Stimulated activated CD4-positive, alpha-beta T cell treated with anti-CD3 and anti-CD28 coated beads, Interleukin-1b, Interleukin-23, amount 100 ng/mL, for 4 hours (primary cell): Measurements from ENCODE around the gene RALGPS2.

Experiments
- DNase-seq, 2 donors: peaks; one replicate each; pipeline ENCODE4 v3.0.0-alpha.2; 2020; ENCODE audit warnings: low read depth in 2 of 2

RALGPS2 gene

DNA sequence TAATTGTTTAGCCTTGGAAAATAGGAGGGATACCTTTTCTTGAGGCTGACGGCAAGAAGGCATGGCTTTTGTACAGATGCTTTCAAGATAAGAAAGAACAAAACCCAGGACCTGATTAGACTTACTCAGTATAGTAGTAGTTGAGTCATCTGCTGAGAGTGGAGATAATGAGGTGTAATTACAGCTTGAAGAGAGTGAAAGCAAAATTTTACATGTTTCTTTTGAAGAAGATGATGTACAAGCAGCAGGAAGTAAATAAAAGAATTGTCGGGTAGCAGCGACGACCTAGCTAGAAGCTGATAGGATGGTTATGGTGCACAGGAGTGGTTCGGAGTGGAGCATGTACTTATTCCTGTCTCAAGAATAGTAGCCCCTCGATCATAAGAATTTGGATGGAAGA, 139.3 kb downstream of the RALGPS2 start:
- no peak for DNase-seq

- DNase-seq = no peak
These were observed 142.6 kb downstream of the RALGPS2 start for GRCh38 chr1:178867670-178868069.

- DNase-seq = no peak
These were observed 143.7 kb downstream of the RALGPS2 start for GRCh38 chr1:178868706-178869105.

DNA sequence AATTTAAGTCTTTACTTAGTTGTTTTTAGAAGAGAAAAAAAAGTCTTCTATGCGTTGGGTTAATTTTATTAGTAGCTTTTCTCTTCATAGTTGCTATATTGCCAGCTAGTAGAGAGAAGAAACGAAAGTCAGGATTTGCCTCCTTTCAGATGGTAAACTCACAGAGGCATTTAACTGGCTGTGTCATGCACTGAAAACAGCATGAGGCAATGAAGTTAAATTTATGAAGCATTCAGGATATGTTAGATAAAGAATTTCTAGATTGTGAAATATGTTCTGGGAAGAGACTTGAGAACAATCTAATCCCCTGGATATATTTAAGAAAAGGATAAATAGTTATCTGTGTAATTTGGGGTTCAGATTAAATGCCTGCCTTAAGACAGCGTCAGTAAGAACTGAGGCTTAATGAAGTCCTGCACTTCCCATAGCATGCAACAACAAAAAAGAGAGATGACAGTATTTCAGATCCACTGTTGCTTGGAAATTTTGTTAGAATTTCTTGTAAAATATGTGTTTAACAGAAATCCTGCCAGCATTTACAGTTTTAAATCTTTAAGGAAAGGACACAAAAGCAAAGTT, 144.2 kb downstream of the RALGPS2 start:
- no peak for DNase-seq

GRCh38 chr1:178870221-178870620, 145.2 kb downstream of the RALGPS2 start:
- no peak for DNase-seq

- DNase-seq = no peak
These were observed 145.9 kb downstream of the RALGPS2 start, which contains the start of gene ANGPTL1 for GRCh38 chr1:178870944-178871343. TSS of gene ANGPTL1 (minus strand) at chr1:178871077. CDS start at chr1:178865776, 5,301 bp downstream.

DNA sequence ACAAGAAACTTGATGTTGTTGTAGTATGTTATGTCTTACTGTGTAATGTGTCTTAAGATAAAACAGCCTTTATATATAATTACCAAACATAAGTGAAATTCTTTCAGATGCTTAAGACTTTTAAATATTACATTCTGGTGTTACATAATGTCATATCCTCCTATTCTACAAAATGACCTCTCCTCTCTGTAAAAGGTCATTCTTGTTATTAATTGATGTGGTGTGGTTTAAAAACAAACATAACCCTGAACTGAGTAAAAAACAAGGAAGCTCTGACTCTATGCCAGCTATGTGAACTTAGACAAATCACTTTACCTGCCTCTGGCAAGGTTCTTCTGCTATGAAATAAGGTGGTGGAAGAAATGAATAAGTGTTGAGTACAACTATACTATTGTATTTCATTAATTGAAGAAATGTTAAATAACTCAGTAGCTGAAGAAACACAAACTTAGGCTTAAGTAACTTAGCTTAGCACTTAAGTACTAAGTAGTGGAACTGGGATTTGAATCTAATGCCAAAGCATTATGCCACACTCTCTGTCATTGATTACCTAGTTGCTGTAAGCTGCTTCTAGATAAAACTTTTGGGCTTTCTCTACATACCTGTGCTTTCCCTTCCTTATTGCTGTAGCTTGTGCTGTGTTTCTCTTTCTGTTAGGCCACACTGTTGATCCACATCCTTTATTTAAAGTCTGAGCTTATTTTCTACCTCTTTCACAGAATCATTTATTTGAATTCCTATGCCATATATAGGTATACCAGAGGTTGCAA, 146.7 kb downstream of the RALGPS2 start:
- no peak for DNase-seq

DNA sequence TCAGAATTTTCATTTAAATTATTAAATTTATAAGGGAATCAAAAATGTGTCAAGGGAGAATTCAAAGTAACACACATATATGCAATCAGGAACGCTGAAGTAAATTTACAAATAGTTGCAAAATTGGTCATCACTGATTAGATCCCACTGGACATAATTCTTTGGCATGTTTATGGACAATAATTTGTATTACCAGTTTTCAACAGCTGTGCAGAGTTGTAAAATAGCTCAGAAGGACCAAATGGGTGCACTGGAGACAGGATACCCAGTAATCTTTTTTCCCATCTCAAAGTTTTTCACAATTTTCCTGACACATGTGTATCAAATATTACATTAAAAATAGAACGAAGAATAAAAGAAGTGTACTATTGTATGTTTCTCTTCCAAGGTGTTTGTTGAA, 149.9 kb downstream of the RALGPS2 start:
- DNase-seq = no peak

- no peak for DNase-seq
These were observed 150.9 kb downstream of the RALGPS2 start for GRCh38 chr1:178875936-178876335.

- DNase-seq = no peak
These were observed 152.9 kb downstream of the RALGPS2 start for GRCh38 chr1:178877896-178878295.

DNA sequence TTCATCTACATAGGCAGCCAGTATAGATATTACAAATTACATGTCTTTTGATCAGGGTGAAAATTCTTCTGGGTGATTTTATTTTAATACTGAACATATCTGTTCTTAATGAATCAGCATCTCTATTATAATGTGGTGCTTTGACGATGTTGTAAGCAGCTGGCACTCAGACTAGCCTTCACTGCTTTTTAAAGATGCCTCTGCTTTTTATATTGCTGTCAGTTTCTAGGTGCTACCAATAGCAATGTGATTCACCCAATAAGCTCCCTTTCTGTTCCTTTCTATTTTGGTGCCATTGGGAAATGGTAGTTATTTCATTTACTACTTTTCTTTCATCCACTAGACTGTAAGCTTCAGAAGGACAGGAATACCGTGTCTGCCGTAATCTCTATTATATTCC, 156.9 kb downstream of the RALGPS2 start:
- DNase-seq = no peak

DNA sequence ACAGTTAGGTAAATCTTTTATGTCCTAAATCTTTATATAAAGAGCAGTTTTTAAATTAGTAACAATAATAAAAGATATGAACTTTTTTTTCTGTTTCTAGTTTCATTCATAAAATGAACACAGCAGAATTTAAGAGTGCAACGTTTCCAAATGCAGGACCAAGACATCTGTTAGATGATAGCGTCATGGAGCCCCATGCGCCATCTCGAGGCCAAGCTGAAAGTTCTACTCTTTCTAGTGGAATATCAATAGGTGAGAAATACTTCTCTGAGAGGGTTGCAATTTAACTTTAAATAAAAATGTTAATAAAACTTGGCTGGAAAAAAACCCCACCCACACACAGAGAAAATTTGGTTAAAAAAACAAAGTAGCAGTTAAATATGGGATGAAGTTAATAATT, 160.8 kb downstream of the RALGPS2 start:
- no peak for DNase-seq

DNA sequence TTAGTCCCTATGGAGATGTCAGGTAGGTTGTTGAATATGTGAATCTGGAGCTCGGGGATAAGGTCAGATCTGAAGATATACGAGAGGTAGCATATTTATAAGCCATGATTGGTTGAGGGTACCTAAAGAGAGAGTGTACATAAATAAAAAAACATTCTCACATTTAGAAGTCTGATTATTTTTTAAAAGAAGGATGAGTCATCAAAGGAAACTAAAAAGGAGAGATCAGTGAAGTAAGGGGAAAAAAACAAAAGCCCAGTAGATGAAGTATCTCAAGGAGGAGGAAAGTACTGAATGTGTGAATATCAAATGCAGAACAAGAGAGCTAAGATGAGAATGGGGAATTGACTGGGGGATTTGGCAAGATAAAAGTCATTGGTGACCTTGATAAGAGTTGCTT, 161.5 kb downstream of the RALGPS2 start:
- DNase-seq = no peak

DNA sequence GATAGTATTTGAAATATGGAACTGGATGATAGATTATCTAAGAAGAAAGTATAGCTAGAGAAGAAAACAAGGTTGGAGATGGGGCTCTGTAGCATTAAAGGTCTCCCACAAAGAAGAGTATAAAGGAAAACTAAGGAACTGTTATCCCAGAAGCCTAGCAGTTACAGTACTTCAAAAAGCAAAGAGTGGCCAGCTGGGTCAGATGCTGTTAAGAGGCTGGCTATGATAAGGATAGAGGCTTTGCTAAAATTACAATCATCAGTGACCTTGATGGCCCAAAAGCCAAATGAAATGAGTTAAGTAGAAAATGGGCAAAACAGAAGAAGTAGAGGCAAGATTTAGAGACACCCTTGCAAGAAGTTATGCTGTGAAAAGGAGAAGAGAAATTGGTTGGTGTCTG, 170.9 kb downstream of the RALGPS2 start:
- no peak for DNase-seq

DNA sequence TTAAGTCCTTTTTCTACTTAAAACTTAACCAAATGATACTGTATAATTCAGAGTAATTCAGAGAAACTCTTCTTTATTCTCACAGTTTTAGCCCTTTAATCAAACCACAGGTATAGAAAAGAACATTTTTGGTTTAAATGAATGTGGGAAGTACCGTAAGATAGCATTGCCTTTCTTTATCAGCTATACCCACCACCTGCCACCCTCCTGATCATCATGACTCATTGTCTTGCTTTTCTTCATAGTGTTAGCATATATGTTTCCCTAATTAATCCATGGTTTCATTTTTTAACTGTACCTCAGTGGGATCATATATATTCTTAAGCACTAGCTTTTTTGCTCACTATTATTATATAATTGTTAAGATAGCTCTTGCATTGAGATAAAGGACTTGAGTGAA, 173.4 kb downstream of the RALGPS2 start:
- DNase-seq = no peak

DNA sequence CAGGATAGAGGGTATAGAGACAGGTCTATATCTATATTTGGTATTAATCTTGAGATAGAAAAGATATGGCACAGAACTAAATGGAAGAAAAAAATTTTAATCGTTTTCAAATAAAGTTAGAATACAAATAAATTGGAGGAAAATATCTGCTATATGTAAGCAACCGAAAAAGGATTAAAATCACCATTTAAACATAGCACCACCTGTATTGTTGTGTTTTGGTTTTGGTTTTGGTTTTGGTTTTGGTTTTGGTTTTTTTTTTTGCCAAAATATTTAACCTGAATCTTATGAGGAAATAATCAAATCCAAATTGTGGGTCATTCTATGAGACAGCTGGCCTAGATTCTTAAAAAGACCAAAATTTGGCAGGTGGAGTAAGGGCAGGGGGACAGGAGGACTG, 174.4 kb downstream of the RALGPS2 start:
- no peak for DNase-seq

DNA sequence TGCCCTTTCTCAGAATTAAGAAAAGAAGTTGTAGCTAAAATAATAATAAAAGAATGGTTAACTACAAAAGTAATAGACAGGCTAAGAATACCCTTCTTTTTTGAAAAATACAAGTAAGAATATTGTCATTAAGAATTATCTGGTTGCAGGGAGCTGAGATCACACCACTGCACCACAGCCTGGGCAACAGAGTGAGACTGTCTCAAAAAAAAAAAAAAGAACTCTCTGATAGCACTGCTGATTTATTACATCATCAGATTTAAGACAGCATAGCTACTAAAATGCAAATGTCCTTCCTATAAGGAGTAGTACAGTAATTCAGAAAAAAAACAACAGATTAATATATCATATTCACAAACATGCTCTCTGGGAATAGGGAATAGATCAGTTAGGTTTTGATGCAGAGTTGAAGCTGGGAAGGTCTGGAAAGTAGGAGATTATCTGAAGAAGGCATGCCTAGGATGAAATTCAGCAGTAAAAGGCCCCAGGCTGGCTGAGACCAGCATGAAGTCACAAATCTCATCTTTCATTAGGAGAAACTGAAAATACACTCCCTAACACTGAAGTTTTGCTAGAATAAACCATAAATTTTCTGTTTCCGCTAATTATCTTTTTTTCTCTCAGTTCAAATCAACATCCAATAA, 176.6 kb downstream of the RALGPS2 start:
- no peak for DNase-seq

GRCh38 chr1:178908358-178908757, 183.3 kb downstream of the RALGPS2 start:
- no peak for DNase-seq

- DNase-seq = no peak
These were observed 185.0 kb downstream of the RALGPS2 start for GRCh38 chr1:178910023-178910422.

GRCh38 chr1:178912597-178912996, 187.6 kb downstream of the RALGPS2 start:
- DNase-seq = no peak

- DNase-seq = no peak
These were observed 191.6 kb downstream of the RALGPS2 start for GRCh38 chr1:178916448-178917174.

GRCh38 chr1:178918308-178918707, 193.3 kb downstream of the RALGPS2 start:
- DNase-seq = no peak
